ENCODE results near the gene MTFR1L.

The MTFR1L gene

GRCh38 chr1:25814549-25815087 lies 5.1 kb upstream of the MTFR1L start:
- no peak for DNase-seq (ENCODE audit: low spot score)
- TF ChIP-seq CTCF (IDR thresholded peaks at IDR 0.05; ENCODE audit: extremely low read depth, missing control alignments), result no peak

- TF ChIP-seq CTCF (IDR thresholded peaks at IDR 0.05; ENCODE audit: extremely low read depth, missing control alignments), result no peak
- no peak for DNase-seq (ENCODE audit: low spot score)
These were observed 4.3 kb upstream of the MTFR1L start for GRCh38 chr1:25815208-25816111.

- no peak for TF ChIP-seq CTCF (IDR thresholded peaks at IDR 0.05; ENCODE audit: extremely low read depth, missing control alignments)
These were observed 3.5 kb upstream of the MTFR1L start for GRCh38 chr1:25816112-25816718.

GRCh38 chr1:25817840-25818501 lies 1.8 kb upstream of the MTFR1L start:
- no peak for DNase-seq (ENCODE audit: low spot score)
- TF ChIP-seq CTCF (IDR thresholded peaks at IDR 0.05; ENCODE audit: extremely low read depth, missing control alignments), result no peak

More at GRCh38 chr1:25816112-25816718, 3.5 kb upstream of the MTFR1L start:
- DNase-seq (ENCODE audit: low spot score), result no peak

- no peak for TF ChIP-seq CTCF (IDR thresholded peaks at IDR 0.05; ENCODE audit: extremely low read depth, missing control alignments)
- DNase-seq (ENCODE audit: low spot score), result no peak
These were observed 1.2 kb upstream of the MTFR1L start for GRCh38 chr1:25818569-25818968.

DNA sequence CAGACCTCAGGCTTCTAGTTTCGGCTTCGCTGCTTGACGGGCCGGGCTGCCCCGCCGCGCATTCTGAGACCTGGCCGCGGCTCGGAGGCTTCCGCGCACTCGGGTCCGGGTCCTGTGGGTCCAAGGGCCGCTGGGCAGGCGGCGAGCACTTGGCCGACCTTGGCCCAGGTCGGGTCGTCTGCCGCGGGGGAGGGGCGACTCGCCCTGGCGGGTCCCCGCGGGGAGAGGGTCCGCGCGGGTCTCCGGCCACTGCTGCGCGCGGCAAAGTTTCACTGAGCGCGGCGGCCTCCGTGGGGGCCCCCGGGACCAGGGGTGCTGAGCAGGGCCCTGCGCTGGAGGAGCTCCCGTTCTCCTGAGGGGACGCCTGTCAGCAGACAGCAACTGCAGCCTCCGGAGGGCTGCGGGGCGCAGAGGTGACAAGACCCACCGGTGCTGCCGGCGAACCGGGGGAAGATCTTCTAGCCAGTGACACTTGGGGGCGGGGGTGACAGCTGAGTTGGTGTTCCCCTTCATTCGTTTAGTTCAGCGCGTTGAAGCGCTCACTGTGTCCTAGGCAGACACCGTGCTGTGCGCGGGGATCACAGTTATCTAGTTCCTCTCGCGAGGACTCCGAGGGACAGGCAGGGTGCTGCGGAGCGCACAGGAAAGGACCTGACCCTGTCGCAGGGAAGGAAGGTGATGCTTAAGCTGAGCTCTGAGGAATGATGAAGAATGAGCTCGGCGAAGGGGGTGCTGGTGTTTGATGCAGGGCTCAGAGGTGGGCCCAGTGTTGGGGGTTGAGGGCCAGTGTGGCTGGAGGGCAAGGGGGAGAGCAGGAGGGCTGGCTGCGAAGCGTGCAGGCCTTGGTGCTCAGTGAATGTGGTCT lies 725 bp downstream of the MTFR1L start:
- no peak for TF ChIP-seq CTCF (IDR thresholded peaks at IDR 0.05; ENCODE audit: extremely low read depth, missing control alignments)
- peak; percentile 89 for DNase-seq (ENCODE audit: low spot score)

Data from GM20000 (cell line).